ENCODE measurements around the gene TUBGCP5.
"Not testable (repeated sequence)": the region's sequence is repeated elsewhere in the genome, so short reads cannot be mapped to it uniquely, and the experiment has no call there.

DNA sequence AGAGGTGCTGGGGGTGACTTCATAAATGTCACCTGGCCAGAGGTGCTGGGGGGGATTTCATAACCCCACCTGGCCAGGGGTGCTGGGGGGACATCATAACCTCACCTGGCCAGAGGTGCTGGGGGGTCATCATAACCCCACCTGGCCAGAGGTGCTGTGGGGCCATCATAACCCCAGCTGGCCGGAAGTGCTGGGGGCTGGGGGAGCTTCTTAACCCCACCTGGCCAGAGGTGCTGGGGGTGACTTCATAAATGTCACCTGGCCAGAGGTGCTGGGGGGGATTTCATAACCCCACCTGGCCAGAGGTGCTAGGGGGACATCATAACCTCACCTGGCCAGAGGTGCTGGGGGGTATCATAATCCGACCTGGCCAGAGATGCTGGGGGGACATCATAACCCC, 4.6 kb upstream of the TUBGCP5 start:
- TF ChIP-seq CTCF (IDR thresholded peaks at IDR 0.05); POLR2A (IDR thresholded peaks at IDR 0.05; ENCODE audit: low read depth); POLR2AphosphoS5 (IDR thresholded peaks at IDR 0.05): not testable (repeated sequence)
